Cardiac muscle cell (in vitro differentiated cells and primary cell): ENCODE results near the gene MME. TPM values are rescaled to one million over a fixed set of nuclear protein-coding genes. Genes with fewer than 3 reads are reported as not detected.

Source experiments
- DNase-seq, 2 donors: peaks; one replicate each; pipeline versions ENCODE4 v3.0.0 to v3.0.0-alpha.2; 2010 to 2017; ENCODE audit warnings: low read depth in 1 of 2, low spot score in 1 of 2
- H3K27ac ChIP-seq: fragments of 200-600 bp; sonication (generic); 2 replicates; pipeline ENCODE4 v1.5.1; 2016
- H3K27me3 ChIP-seq: fragments of 200-600 bp; sonication (generic); 2 replicates; pipeline ENCODE4 v1.6.0; 2016; ENCODE audit warnings: control low read depth
- H3K36me3 ChIP-seq: fragments of 200-600 bp; sonication (generic); 2 replicates; pipeline ENCODE4 v1.5.1; 2016; ENCODE audit warnings: control low read depth
- H3K4me1 ChIP-seq: fragments of 200-600 bp; sonication (generic); 2 replicates; pipeline ENCODE4 v1.8.1; 2017; ENCODE audit warnings: low read depth, mild to moderate bottlenecking, mixed run types
- H3K4me3 ChIP-seq: fragments of 200-600 bp; sonication (generic); 2 replicates; pipeline ENCODE4 v1.5.1; 2016; ENCODE audit warnings: mild to moderate bottlenecking
- H3K9me3 ChIP-seq: fragments of 200-600 bp; sonication (generic); 2 replicates; pipeline ENCODE4 v1.5.1; 2017; ENCODE audit warnings: low read depth, mild to moderate bottlenecking, control low read depth
- CTCF ChIP-seq: IDR thresholded peaks from 2 replicates; pipeline ENCODE4 v1.5.1; 2012; ENCODE audit warnings: low read depth, mild to moderate bottlenecking, low read length
- polyA plus RNA-seq: library from polyadenylated mRNA; unstranded; fragments of >200 nt; fragmentation: Nextera tagmentation; extraction: Ambion mirVana; gene quantifications from 2 replicates; pipeline ENCODE4 v1.2.1, GENCODE V29; 2016
- total RNA-seq: library from RNA; depleted of rRNA; stranded (reverse); fragments of >200 nt; gene quantifications from 2 replicates; pipeline ENCODE4 v1.2.3, GENCODE V29; 2016

MME gene
- total and polyA plus RNA-seq, 2 experiments from 2014 or later = 1.0 to 2.4 TPM

- H3K36me3 ChIP-seq = no peaks in the 10 kb centered on the region
- no peak for DNase-seq
Measured at GRCh38 chr3:155173771-155174170, 93.7 kb downstream of the MME start.

DNA sequence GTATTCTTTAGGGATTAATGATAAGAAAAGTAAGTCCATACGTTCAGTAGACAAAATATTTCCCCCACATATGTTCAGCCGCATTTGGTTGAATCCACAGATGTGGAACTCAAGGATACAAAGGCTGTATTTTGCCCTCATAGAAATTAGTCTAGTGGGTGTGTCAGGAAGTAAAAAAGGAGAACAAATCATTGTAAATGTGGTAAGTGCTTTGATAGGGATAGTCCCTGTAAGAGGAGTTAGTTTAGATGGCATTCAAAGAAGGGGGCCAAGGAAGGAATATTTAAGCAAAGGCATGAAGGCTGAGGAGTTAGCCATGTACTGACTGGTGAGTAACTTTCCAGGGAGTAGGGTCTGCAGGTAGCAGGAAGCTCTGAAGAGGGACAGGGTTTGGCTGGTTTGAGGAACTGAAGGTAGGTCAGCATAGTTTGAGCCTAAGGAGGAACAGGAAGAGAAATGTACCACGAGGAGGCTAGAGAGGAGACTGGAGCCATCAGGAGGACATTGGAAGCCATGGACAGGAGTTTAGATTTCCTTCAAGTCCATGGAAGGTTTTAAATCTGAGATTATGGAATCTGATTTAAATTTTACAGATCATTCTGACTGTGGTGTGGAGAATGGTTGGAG, 98.8 kb downstream of the MME start:
- Histone ChIP-seq H3K4me3 (no peak overlapping the region), H3K4me1 (no peaks in the 10 kb centered on the region), H3K9me3 (no peaks in the 10 kb centered on the region), H3K27me3 (no peaks in the 10 kb centered on the region), H3K36me3 (no peaks in the 10 kb centered on the region), H3K27ac (no peak overlapping the region)
- no peak for DNase-seq
- TF ChIP-seq CTCF = no peak

More at GRCh38 chr3:155173771-155174170, 93.7 kb downstream of the MME start:
- no peak for TF ChIP-seq CTCF
- H3K4me3 ChIP-seq = no peak overlapping the region
- no peaks in the 10 kb centered on the region for H3K27me3 ChIP-seq
- H3K9me3 ChIP-seq = no peaks in the 10 kb centered on the region
- H3K27ac ChIP-seq = no peak overlapping the region
- H3K4me1 ChIP-seq = no peaks in the 10 kb centered on the region

- H3K4me1 ChIP-seq = no peaks in the 10 kb centered on the region
- no peak overlapping the region for H3K4me3 ChIP-seq
- H3K9me3 ChIP-seq = no peaks in the 10 kb centered on the region
- H3K27ac ChIP-seq = no peak overlapping the region
- peak in 1 of 2 donors; percentile 13 for DNase-seq
- H3K36me3 ChIP-seq = no peaks in the 10 kb centered on the region
- H3K27me3 ChIP-seq = no peaks in the 10 kb centered on the region
- TF ChIP-seq CTCF = no peak
Measured at GRCh38 chr3:155179437-155179827, 99.3 kb downstream of the MME start.

- Histone ChIP-seq H3K9me3 (no peaks in the 10 kb centered on the region), H3K4me3 (no peak overlapping the region), H3K4me1 (no peaks in the 10 kb centered on the region), H3K27ac (no peak overlapping the region), H3K27me3 (no peaks in the 10 kb centered on the region), H3K36me3 (no peaks in the 10 kb centered on the region)
- no peak for TF ChIP-seq CTCF
- DNase-seq = no peak
Measured at GRCh38 chr3:155179966-155180757, 100.0 kb downstream of the MME start.

DNA sequence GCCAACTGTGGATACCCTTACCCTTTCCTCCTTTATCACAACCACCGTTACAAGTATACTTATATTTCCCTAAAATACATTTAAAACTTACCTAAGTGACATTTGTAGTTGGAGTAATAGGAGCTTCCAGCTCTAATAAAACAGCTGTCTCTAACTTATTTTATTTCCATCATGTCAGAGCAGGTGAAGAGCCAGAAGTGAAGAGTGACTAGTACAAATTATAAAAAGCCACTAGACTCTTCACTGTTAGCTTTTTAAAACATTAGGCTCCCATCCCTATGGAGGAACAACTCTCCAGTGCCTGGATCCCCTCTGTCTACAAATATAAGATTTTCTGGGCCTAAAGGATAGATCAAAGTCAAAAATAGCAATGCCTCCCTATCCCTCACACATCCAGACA, 102.3 kb downstream of the MME start:
- Histone ChIP-seq H3K27ac (no peak overlapping the region), H3K4me3 (no peak overlapping the region), H3K36me3 (no peaks in the 10 kb centered on the region), H3K4me1 (no peaks in the 10 kb centered on the region), H3K27me3 (no peaks in the 10 kb centered on the region), H3K9me3 (no peaks in the 10 kb centered on the region)
- DNase-seq = no peak
- TF ChIP-seq CTCF = no peak
